ENCODE measurements around the gene CSH2.
"Not testable (repeated sequence)": the region's sequence is repeated elsewhere in the genome, so short reads cannot be mapped to it uniquely, and the experiment has no call there.

- not testable (repeated sequence) for TF ChIP-seq CTCF, POLR2A (IDR thresholded peaks at IDR 0.05)
Observed at GRCh38 chr17:63870292-63870665, 3.2 kb downstream of the CSH2 start.
